Measurements from ENCODE around the gene ALDH1L2. TPM values are rescaled to one million over a fixed set of nuclear protein-coding genes. Genes with fewer than 3 reads are reported as not detected.
"Not testable (repeated sequence)": the region's sequence is repeated elsewhere in the genome, so short reads cannot be mapped to it uniquely, and the experiment has no call there.

ALDH1L2 gene
- total RNA-seq, 1 donor from 2014 or later, result 158 TPM

- Mint-ChIP-seq H3K27ac (ENCODE audit: unreplicated experiment) (no peak overlapping the region), H3K4me1 (ENCODE audit: low read depth) (peaks cover 20% of the 10 kb centered on the region), H3K9me3 (ENCODE audit: low read depth) (peaks cover 4% of the 10 kb centered on the region), H3K4me3 (ENCODE audit: unreplicated experiment) (no peak overlapping the region), H3K27me3 (ENCODE audit: low read depth) (no peaks in the 10 kb centered on the region), H3K36me3 (ENCODE audit: low read depth) (no peaks in the 10 kb centered on the region)
- no peak for DNase-seq (ENCODE audit: low spot score)
- TF ChIP-seq, protein P1, sequence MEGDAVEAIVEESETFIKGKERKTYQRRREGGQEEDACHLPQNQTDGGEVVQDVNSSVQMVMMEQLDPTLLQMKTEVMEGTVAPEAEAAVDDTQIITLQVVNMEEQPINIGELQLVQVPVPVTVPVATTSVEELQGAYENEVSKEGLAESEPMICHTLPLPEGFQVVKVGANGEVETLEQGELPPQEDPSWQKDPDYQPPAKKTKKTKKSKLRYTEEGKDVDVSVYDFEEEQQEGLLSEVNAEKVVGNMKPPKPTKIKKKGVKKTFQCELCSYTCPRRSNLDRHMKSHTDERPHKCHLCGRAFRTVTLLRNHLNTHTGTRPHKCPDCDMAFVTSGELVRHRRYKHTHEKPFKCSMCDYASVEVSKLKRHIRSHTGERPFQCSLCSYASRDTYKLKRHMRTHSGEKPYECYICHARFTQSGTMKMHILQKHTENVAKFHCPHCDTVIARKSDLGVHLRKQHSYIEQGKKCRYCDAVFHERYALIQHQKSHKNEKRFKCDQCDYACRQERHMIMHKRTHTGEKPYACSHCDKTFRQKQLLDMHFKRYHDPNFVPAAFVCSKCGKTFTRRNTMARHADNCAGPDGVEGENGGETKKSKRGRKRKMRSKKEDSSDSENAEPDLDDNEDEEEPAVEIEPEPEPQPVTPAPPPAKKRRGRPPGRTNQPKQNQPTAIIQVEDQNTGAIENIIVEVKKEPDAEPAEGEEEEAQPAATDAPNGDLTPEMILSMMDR (IDR thresholded peaks at IDR 0.05), result no peak
Measured at GRCh38 chr12:105102673-105103072, 18.4 kb upstream of the ALDH1L2 start.

DNA sequence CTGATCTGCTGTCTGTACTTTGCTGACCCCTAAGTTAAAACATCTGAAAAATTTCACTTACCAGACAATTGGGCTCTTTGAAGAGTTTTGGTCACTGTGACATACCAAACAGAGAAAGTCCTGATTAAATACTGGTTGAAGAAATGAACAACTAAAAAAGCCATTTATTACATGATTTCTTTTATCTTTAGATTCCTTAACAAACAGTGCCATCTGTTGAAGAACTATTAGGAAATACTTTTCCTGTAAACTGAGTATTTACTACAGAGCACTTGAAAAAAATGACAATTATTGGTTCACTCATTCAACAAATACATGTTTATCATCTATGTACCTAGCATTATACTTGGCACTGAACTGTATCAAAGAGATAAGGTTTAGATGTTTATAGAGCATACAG lies 16.7 kb upstream of the ALDH1L2 start:
- peaks cover 9% of the 10 kb centered on the region for H3K4me1 Mint-ChIP-seq (ENCODE audit: low read depth)
- H3K4me3 Mint-ChIP-seq (ENCODE audit: unreplicated experiment), result no peak overlapping the region
- no peaks in the 10 kb centered on the region for H3K27me3 Mint-ChIP-seq (ENCODE audit: low read depth)
- H3K27ac Mint-ChIP-seq (ENCODE audit: unreplicated experiment), result peak overlapping the region; percentile 65
- no peak for DNase-seq (ENCODE audit: low spot score)
- H3K36me3 Mint-ChIP-seq (ENCODE audit: low read depth), result peaks cover 3% of the 10 kb centered on the region
- TF ChIP-seq, protein P1 (IDR thresholded peaks at IDR 0.05), result peak; percentile 80
- H3K9me3 Mint-ChIP-seq (ENCODE audit: low read depth), result peaks cover 9% of the 10 kb centered on the region

DNA sequence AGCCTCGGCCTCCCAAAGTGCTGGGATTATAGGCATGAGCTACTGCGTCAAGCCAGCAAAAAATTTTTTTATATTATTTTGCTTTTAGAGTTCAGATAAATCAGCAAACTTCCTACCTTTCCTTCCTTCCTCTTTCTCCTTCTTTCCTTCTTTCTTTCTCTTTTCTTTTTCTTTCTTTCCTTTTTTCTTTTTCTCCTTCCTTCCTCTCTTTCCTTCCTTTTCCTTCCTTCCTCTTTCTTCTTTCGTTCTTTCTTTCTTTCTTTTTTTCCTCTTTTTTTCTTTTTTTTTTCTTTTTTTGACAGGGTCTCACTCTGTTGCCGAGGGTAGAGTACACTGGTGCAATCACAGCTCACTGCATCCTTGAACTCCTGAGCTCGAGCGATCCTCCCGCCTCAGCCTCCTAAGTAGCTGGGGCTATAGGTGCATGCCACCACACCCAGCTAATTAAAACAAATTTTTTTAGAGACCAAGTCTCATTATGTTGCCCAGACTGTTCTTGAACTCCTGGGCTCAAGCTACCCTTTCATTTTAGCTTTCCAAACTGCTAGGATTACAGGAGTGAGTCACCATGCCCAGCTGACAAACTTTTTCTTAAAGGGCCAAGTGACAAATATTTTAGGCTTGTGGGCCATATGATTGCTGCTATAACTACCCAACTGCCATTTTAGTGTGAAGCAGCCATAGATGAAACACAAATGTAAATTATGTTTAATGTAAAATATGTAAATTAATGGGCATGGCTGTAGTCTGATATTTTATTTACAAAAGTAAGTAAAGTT lies 16.1 kb upstream of the ALDH1L2 start:
- H3K27me3 Mint-ChIP-seq (ENCODE audit: low read depth), result no peaks in the 10 kb centered on the region
- peak overlapping the region; percentile 69 for H3K27ac Mint-ChIP-seq (ENCODE audit: unreplicated experiment)
- DNase-seq (ENCODE audit: low spot score), result no peak
- H3K4me3 Mint-ChIP-seq (ENCODE audit: unreplicated experiment), result no peak overlapping the region
- H3K36me3 Mint-ChIP-seq (ENCODE audit: low read depth), result peaks cover 6% of the 10 kb centered on the region
- H3K9me3 Mint-ChIP-seq (ENCODE audit: low read depth), result peaks cover 13% of the 10 kb centered on the region
- H3K4me1 Mint-ChIP-seq (ENCODE audit: low read depth), result peaks cover 9% of the 10 kb centered on the region
- TF ChIP-seq, protein P1 (IDR thresholded peaks at IDR 0.05), result no peak

DNA sequence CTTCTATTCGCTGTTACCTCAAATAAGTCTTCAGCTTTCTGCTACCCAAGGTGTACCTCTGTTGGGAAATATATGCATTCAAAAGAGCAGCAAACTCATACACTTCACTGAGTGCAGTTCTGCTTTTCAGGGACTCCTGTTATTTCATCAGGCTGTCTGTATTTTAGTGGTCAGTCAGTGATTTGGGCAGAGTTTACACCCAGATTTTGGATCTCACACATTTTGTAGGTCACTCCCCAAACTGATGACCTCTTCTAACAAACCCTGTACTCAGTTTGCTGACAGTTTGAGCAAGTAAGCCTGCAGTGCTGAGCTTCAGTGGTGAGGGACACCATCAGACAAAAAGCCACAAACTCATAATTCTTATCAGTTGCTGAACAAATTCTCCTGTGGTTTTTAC lies 15.1 kb upstream of the ALDH1L2 start:
- peaks cover 12% of the 10 kb centered on the region for H3K9me3 Mint-ChIP-seq (ENCODE audit: low read depth)
- no peaks in the 10 kb centered on the region for H3K27me3 Mint-ChIP-seq (ENCODE audit: low read depth)
- TF ChIP-seq, protein P1 (IDR thresholded peaks at IDR 0.05), result no peak
- DNase-seq (ENCODE audit: low spot score), result no peak
- peaks cover 8% of the 10 kb centered on the region for H3K36me3 Mint-ChIP-seq (ENCODE audit: low read depth)
- H3K27ac Mint-ChIP-seq (ENCODE audit: unreplicated experiment), result no peak overlapping the region
- H3K4me3 Mint-ChIP-seq (ENCODE audit: unreplicated experiment), result no peak overlapping the region
- peaks cover 9% of the 10 kb centered on the region for H3K4me1 Mint-ChIP-seq (ENCODE audit: low read depth)

DNA sequence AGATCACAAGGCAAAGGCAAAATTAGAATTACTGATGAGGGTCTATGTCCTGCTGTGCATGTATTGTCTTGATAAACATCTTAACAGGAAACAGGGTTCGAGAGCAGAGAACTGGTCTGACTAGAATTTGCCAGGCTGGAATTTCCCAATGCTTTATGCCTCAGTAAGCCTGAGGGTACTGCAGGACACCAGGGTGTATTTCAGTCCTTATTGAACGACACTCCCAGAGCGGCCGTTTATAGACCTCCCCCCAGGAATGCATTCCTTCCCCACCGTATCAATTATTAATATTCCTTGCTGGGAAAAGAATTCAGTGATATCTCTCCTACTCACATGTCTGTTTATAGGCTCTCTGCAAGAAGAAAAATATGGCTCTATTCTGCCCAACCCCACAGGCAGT lies 11.1 kb upstream of the ALDH1L2 start:
- Mint-ChIP-seq H3K27me3 (ENCODE audit: low read depth) (peaks cover 16% of the 10 kb centered on the region), H3K9me3 (ENCODE audit: low read depth) (peaks cover 17% of the 10 kb centered on the region)
- not testable (repeated sequence) for H3K27ac Mint-ChIP-seq (ENCODE audit: unreplicated experiment); H3K4me3 Mint-ChIP-seq (ENCODE audit: unreplicated experiment); H3K4me1 Mint-ChIP-seq (ENCODE audit: low read depth); H3K36me3 Mint-ChIP-seq (ENCODE audit: low read depth); DNase-seq (ENCODE audit: low spot score)

- Mint-ChIP-seq H3K4me1 (ENCODE audit: low read depth) (no peaks in the 10 kb centered on the region), H3K27me3 (ENCODE audit: low read depth) (peaks cover 16% of the 10 kb centered on the region), H3K4me3 (ENCODE audit: unreplicated experiment) (no peak overlapping the region), H3K9me3 (ENCODE audit: low read depth) (peaks cover 17% of the 10 kb centered on the region), H3K36me3 (ENCODE audit: low read depth) (peaks cover 8% of the 10 kb centered on the region), H3K27ac (ENCODE audit: unreplicated experiment) (no peak overlapping the region)
- TF ChIP-seq, protein P1 (IDR thresholded peaks at IDR 0.05), result no peak
- DNase-seq (ENCODE audit: low spot score), result no peak
Measured at GRCh38 chr12:105092336-105092735, 8.1 kb upstream of the ALDH1L2 start.
